Bronchial epithelial cell (primary cell): Measurements from ENCODE around the gene SFT2D1. TPM values are rescaled to one million over a fixed set of nuclear protein-coding genes. Genes with fewer than 3 reads are reported as not detected.
A peak's percentile ranks its signal among the peaks of the same experiment; 100 is the strongest.

Experiments used
- DNase-seq: peaks from one replicate; pipeline ENCODE4 v3.0.0-alpha.2; 2010; ENCODE audit warnings: low read depth
- FAIRE-seq: peaks from 2 replicates; lab custom pipeline; 2011; peaks lifted over from hg19 to GRCh38; lab: Jason Lieb, UNC
- H3K27me3 ChIP-seq: 2 replicates; pipeline ENCODE4 v1.5.1; 2011; ENCODE audit warnings: low read length; ENCODE audit not compliant: control insufficient read depth, insufficient read depth
- H3K36me3 ChIP-seq: 2 replicates; pipeline ENCODE4 v1.5.1; 2011; ENCODE audit warnings: low read length; ENCODE audit not compliant: control insufficient read depth, insufficient read depth
- H3K4me3 ChIP-seq: 2 replicates; pipeline ENCODE4 v1.5.1; 2011; ENCODE audit warnings: mild to moderate bottlenecking, low read depth, low read length, control low read depth
- CTCF ChIP-seq: IDR thresholded peaks from 2 replicates; pipeline ENCODE4 v1.5.1; 2011; ENCODE audit warnings: mild to moderate bottlenecking, moderate library complexity, low read length, control low read depth, inconsistent platforms; ENCODE audit not compliant: insufficient read depth, severe bottlenecking
- total RNA-seq: library from RNA; depleted of rRNA; stranded (reverse); fragments of >200 nt; gene quantifications from 2 replicates; pipeline ENCODE4 v1.2.1, GENCODE V29; 2014

Gene SFT2D1
- total RNA-seq, 1 donor from 2014 or later = 61.6 TPM

GRCh38 chr6:166379103-166379586, 36.8 kb upstream of the SFT2D1 start:
- Histone ChIP-seq H3K27me3 (no peaks in the 10 kb centered on the region), H3K36me3 (no peaks in the 10 kb centered on the region), H3K4me3 (no peak overlapping the region)
- TF ChIP-seq CTCF = no peak
- FAIRE-seq (no peak), DNase-seq (no peak)

DNA sequence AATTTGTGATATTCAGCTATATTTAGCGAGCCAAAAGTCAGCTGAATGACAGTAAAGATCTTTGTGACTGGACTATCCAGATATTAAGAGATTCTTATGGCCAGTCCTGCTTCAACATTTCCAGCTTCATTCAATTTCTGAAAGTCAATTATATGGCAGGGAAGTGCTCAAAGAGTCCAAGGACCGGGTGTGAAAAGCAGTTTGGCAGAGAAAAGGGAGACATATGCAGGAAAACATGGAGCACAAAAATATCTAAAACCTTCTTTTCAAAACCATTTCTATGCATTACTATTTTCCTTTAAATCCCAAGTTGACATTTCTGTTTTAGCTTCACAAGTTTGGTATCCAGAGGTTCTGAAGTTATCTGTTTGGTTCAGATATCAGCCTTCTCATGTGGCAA, 35.4 kb upstream of the SFT2D1 start:
- DNase-seq (no peak), FAIRE-seq (no peak)
- Histone ChIP-seq H3K27me3 (no peaks in the 10 kb centered on the region), H3K4me3 (no peak overlapping the region), H3K36me3 (no peaks in the 10 kb centered on the region)
- TF ChIP-seq CTCF = no peak

DNA sequence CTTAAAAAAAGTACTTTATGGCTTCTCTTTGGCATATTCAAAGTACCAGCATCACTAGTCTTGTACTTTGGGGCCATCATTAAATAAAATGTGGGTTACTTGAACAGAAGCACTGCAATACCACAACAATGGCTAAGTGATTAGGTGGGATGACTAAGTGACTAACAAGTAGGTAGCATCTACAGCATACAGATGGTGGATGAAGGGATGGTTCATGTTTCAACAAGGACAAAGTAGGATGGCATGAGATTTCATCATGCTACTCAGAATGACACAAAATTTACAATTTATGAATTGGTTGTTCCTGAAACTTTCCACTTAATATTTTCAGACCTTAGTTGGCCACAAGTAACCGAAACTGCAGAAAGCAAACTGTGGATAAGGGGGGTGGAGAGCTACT, 32.7 kb upstream of the SFT2D1 start:
- H3K36me3 ChIP-seq = no peaks in the 10 kb centered on the region
- no peak overlapping the region for H3K4me3 ChIP-seq
- DNase-seq (peak; percentile 47), FAIRE-seq (peak; percentile 50)
- TF ChIP-seq CTCF = no peak
- H3K27me3 ChIP-seq = no peaks in the 10 kb centered on the region

- Histone ChIP-seq H3K4me3 (no peak overlapping the region), H3K27me3 (no peaks in the 10 kb centered on the region), H3K36me3 (no peaks in the 10 kb centered on the region)
- TF ChIP-seq CTCF = no peak
- no peak for DNase-seq
- FAIRE-seq = no peak
Observed at GRCh38 chr6:166370489-166370888, 28.1 kb upstream of the SFT2D1 start.

DNA sequence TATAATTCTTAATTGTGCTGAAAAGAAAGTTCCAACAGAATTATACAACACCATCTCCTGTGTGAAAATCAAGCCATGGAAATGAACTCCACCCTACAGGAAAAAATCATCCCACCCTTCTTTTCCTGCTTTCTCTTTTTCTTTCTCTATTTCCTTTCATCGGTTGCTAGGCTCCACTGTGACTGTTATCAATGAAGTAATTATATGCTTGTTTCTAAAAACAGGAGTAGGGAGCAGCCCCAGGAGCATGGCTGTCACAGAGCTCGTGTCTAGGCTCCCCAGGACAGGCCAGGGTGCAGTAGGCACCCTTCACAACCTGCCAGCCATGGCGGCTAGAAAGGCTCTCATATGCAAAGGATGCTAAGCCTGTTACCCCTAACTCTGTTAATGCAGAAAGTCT, 27.4 kb upstream of the SFT2D1 start:
- no peaks in the 10 kb centered on the region for H3K36me3 ChIP-seq
- H3K27me3 ChIP-seq = no peaks in the 10 kb centered on the region
- DNase-seq = no peak
- no peak for FAIRE-seq
- H3K4me3 ChIP-seq = no peak overlapping the region
- no peak for TF ChIP-seq CTCF

GRCh38 chr6:166366921-166367320, 24.6 kb upstream of the SFT2D1 start:
- Histone ChIP-seq H3K36me3 (peaks cover 1% of the 10 kb centered on the region), H3K4me3 (no peak overlapping the region), H3K27me3 (no peaks in the 10 kb centered on the region)
- TF ChIP-seq CTCF = no peak
- DNase-seq = no peak
- FAIRE-seq = no peak
